Mucosa of gallbladder (tissue), 1 donor: ENCODE measurements around the gene PIM2. TPM values are rescaled to one million over a fixed set of nuclear protein-coding genes. Genes with fewer than 3 reads are reported as not detected.

Source experiments
- DNase-seq: peaks from one replicate; pipeline ENCODE4 v3.0.0-alpha.2; 2020; ENCODE audit warnings: low spot score
- total RNA-seq: library from RNA; stranded (reverse); gene quantifications from one replicate; pipeline ENCODE4 v1.2.1, GENCODE V29; 2021
- donor health status: DM: no; HTN: no; CAD: no.

The PIM2 gene
- total RNA-seq, 1 donor from 2014 or later: 11.5 TPM

DNA sequence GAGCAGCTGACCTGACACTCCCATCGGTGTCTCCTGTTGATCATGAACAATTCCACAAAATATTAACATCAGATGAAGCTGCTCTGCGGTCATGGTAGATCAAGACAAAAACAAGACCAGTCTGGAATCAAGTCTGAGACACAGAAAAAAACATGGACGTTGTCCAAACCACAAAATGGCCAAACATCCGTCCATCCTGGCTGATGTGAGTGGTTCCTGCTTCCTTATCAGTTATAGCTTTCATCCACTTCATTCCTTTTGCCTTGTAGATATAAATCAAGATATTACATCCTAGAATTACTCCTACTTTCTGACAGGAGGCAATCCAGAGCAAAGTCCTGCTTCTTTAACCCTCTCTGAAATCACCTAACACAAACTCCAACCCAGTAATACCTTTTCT lies 54.6 kb downstream of the PIM2 start:
- DNase-seq: no peak

Other genes with a start within 250 kb of the PIM2 start
- gene WAS, start 235.2 kb downstream of the PIM2 start, total RNA-seq: 11.5 TPM
- gene SUV39H1, start 222.3 kb downstream of the PIM2 start, total RNA-seq: 4.5 TPM
- gene GLOD5, start 157.3 kb downstream of the PIM2 start, total RNA-seq: 4.8 TPM
- gene GATA1, start 132.4 kb downstream of the PIM2 start, total RNA-seq: 0.98 TPM
- gene HDAC6, start 117.0 kb downstream of the PIM2 start, total RNA-seq: 108 TPM
- not detected for gene ERAS, start 92.5 kb downstream of the PIM2 start, total RNA-seq
- 21.3 TPM for gene PCSK1N, start 83.4 kb downstream of the PIM2 start, total RNA-seq
- gene TIMM17B, start 21.3 kb downstream of the PIM2 start, total RNA-seq: 55.3 TPM
- 77.5 TPM for gene PQBP1, start 21.1 kb downstream of the PIM2 start, total RNA-seq
- gene SLC35A2, start 7.4 kb downstream of the PIM2 start, total RNA-seq: 50.4 TPM
- gene OTUD5, start 38.6 kb upstream of the PIM2 start, total RNA-seq: 57.3 TPM
- gene KCND1, start 52.8 kb upstream of the PIM2 start, total RNA-seq: 6.5 TPM
- 52.7 TPM for gene GRIPAP1, start 83.2 kb upstream of the PIM2 start, total RNA-seq
- gene TFE3, start 124.3 kb upstream of the PIM2 start, total RNA-seq: 59.5 TPM
- 18.8 TPM for gene CCDC120, start 140.0 kb upstream of the PIM2 start, total RNA-seq
- gene PRAF2, start 155.0 kb upstream of the PIM2 start, total RNA-seq: 41.8 TPM
- gene WDR45, start 160.9 kb upstream of the PIM2 start, total RNA-seq: 65.5 TPM
- 22.7 TPM for gene GPKOW, start 204.7 kb upstream of the PIM2 start, total RNA-seq
- 18.3 TPM for gene MAGIX, start 243.7 kb upstream of the PIM2 start, total RNA-seq